K562 (cell line): ENCODE data around the gene MALAT1. TPM values are rescaled to one million over a fixed set of nuclear protein-coding genes. Genes with fewer than 3 reads are reported as not detected.

Source experiments
- BACH1 ChIP-seq: fragments of 200-800 bp; sonication (Bioruptor generic); IDR thresholded peaks from 2 replicates; pipeline ENCODE4 v1.6.1; 2016; ENCODE audit warnings: missing genetic modification characterization, missing compliant biosample characterization
- CHAMP1 ChIP-seq: fragments of 450-650 bp; IDR thresholded peaks from 2 replicates; pipeline ENCODE4 v1.6.1; 2016; ENCODE audit warnings: mild to moderate bottlenecking
- FOXK1 ChIP-seq: sonication (generic); formaldehyde crosslinking; IDR thresholded peaks from 2 replicates; pipeline ENCODE4 v1.8.0; 2022; ENCODE audit warnings: missing genetic modification reagents, mild to moderate bottlenecking, borderline replicate concordance
- HSF4 ChIP-seq: fragments of 250-450 bp; sonication (Bioruptor Pico); IDR thresholded peaks from 2 replicates; pipeline ENCODE4 v2.1.2; 2022; ENCODE audit warnings: mild to moderate bottlenecking, moderate library complexity, borderline replicate concordance
- MITF ChIP-seq: IDR thresholded peaks from 2 replicates; pipeline ENCODE4 v1.6.1; 2014; ENCODE audit warnings: antibody characterized with exemption
- PBX2 ChIP-seq, 2 experiments: IDR thresholded peaks in 1 of 2; conservative IDR thresholded peaks in 1 of 2; 2 replicates each; pipeline ENCODE4 v1.6.1; 2016; ENCODE audit warnings: low read depth in 2 of 2, mild to moderate bottlenecking in 1 of 2, missing compliant biosample characterization in 1 of 2, missing genetic modification characterization in 1 of 2, moderate library complexity in 1 of 2
- PPARD ChIP-seq: fragments of 250-450 bp; sonication (Bioruptor Pico); IDR thresholded peaks from 2 replicates; pipeline ENCODE4 v1.8.0; 2022; ENCODE audit warnings: inconsistent platforms, mild to moderate bottlenecking, moderate library complexity
- PRDM10 ChIP-seq: fragments of 450-650 bp; IDR thresholded peaks from 2 replicates; pipeline ENCODE4 v1.6.1; 2018; ENCODE audit not compliant: partially characterized antibody
- RBM25 ChIP-seq: fragments of 200-400 bp; formaldehyde crosslinking; IDR thresholded peaks from 2 replicates; pipeline ENCODE4 v1.6.1; 2018; ENCODE audit warnings: low read length, low read depth, moderate library complexity; ENCODE audit not compliant: severe bottlenecking
- SOX6 ChIP-seq: fragments of 450-650 bp; IDR thresholded peaks from 2 replicates; pipeline ENCODE4 v1.6.1; 2014; ENCODE audit warnings: mild to moderate bottlenecking
- ZKSCAN3 ChIP-seq: fragments of 250-450 bp; sonication (Bioruptor Pico); IDR thresholded peaks from 2 replicates; pipeline ENCODE4 v1.4.0; 2020
- ZNF24 ChIP-seq: fragments of 450-650 bp; IDR thresholded peaks from 2 replicates; pipeline ENCODE4 v1.6.1; 2016
- ZNF311 ChIP-seq: fragments of 250-450 bp; sonication (Bioruptor Pico); IDR thresholded peaks from 2 replicates; pipeline ENCODE4 v1.4.0; 2020; ENCODE audit warnings: mild to moderate bottlenecking, moderate library complexity
- ZNF444 ChIP-seq: fragments of 250-450 bp; sonication (Bioruptor Pico); IDR thresholded peaks from 2 replicates; pipeline ENCODE4 v1.4.0; 2020; ENCODE audit warnings: mild to moderate bottlenecking, moderate library complexity
- ZNF655 ChIP-seq: fragments of 250-450 bp; sonication (Bioruptor Pico); IDR thresholded peaks from 2 replicates; pipeline ENCODE4 v1.5.0; 2021
- polyA plus RNA-seq, 8 experiments: library from polyadenylated mRNA; depleted of rRNA in 4 of 8; stranded (reverse) in 5 of 8; unstranded in 3 of 8; fragments of >200 nt; fragmentation: Nextera tagmentation in 2 of 8; fragmentation: Illumina TruSeq in 1 of 8; extraction: Ambion mirVana in 2 of 8; extraction: Trizol in 1 of 8; gene quantifications; 2 replicates each; pipeline versions ENCODE4 v1.2.1 to v1.2.3, GENCODE V29; 2011 to 2014; ENCODE audit warnings: inconsistent platforms in 1 of 8, missing spikeins in 1 of 8
- total RNA-seq, 7 experiments: library from RNA; depleted of rRNA in 6 of 7; stranded (reverse); fragments of >200 nt in 6 of 7; fragmentation: Illumina TruSeq in 2 of 7; extraction: Trizol in 2 of 7; gene quantifications; 2 replicates each; pipeline versions ENCODE4 v1.2.1 to v1.2.3, GENCODE V29; 2011 to 2021; ENCODE audit warnings: low replicate concordance in 1 of 7

Gene MALAT1
- total and polyA plus RNA-seq, 9 of the 15 experiments (the other 6 are each of a cell fraction or from before 2014, with no cell fraction given): 363 to 8,715 (median 2,351) TPM

- TF ChIP-seq ZKSCAN3 (no peak), FOXK1 (CRISPR knock-in tag) (no peak), PBX2 (CRISPR knock-in tag; IDR thresholded peaks at IDR 0.05; ENCODE audit: low read depth) (no peak), PBX2 (tag; conservative IDR thresholded peaks at IDR 0.05; ENCODE audit: low read depth) (no peak), BACH1 (tag) (no peak), ZNF24 (no peak; the same call in 1 of the 2 replicates), PPARD (CRISPR knock-in tag) (no peak), ZNF444 (CRISPR knock-in tag) (no peak), HSF4 (no peak), PRDM10 (peak; percentile 39), ZNF311 (no peak), SOX6 (peak; percentile 25; the same call in 1 of the 2 replicates), RBM25 (no peak), CHAMP1 (no peak), MITF (no peak), ZNF655 (CRISPR knock-in tag) (no peak)
Measured at GRCh38 chr11:65454696-65455456, 44.0 kb upstream of the MALAT1 start (continued).
